ENCODE data around the gene EBF3.

- no peak for TF ChIP-seq EZH2 (IDR thresholded peaks at IDR 0.05)
- TF ChIP-seq CTCF (IDR thresholded peaks at IDR 0.05 in 2 of 3, conservative IDR thresholded peaks at IDR 0.05 in 1 of 3; ENCODE audit: borderline replicate concordance in 1 of 3, insufficient read depth in 1 of 3, low read depth in 2 of 3, low read length in 2 of 3), result no peak
- TF ChIP-seq RAD21 (IDR thresholded peaks at IDR 0.05; ENCODE audit: low read depth), result no peak
- TF ChIP-seq EZH2phosphoT487 (IDR thresholded peaks at IDR 0.05; ENCODE audit: borderline replicate concordance), result no peak
- TF ChIP-seq JUND (IDR thresholded peaks at IDR 0.05), result no peak
- no peak for TF ChIP-seq CBX3 (IDR thresholded peaks at IDR 0.05; ENCODE audit: low read depth)
- no peak for TF ChIP-seq POLR2A (IDR thresholded peaks at IDR 0.05; ENCODE audit: borderline replicate concordance, extremely low read depth, insufficient read depth, insufficient read length)
- TF ChIP-seq, protein P1, sequence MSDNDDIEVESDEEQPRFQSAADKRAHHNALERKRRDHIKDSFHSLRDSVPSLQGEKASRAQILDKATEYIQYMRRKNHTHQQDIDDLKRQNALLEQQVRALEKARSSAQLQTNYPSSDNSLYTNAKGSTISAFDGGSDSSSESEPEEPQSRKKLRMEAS (IDR thresholded peaks at IDR 0.05), result no peak
- TF ChIP-seq ZNF274 (IDR thresholded peaks at IDR 0.05; ENCODE audit: low read depth, low read length), result no peak
- no peak for TF ChIP-seq YY1 (IDR thresholded peaks at IDR 0.05; ENCODE audit: extremely low read depth, insufficient replicate concordance, low read depth, low read length)
- no peak for TF ChIP-seq REST (IDR thresholded peaks at IDR 0.05; ENCODE audit: low read depth)
- TF ChIP-seq, protein P2, sequence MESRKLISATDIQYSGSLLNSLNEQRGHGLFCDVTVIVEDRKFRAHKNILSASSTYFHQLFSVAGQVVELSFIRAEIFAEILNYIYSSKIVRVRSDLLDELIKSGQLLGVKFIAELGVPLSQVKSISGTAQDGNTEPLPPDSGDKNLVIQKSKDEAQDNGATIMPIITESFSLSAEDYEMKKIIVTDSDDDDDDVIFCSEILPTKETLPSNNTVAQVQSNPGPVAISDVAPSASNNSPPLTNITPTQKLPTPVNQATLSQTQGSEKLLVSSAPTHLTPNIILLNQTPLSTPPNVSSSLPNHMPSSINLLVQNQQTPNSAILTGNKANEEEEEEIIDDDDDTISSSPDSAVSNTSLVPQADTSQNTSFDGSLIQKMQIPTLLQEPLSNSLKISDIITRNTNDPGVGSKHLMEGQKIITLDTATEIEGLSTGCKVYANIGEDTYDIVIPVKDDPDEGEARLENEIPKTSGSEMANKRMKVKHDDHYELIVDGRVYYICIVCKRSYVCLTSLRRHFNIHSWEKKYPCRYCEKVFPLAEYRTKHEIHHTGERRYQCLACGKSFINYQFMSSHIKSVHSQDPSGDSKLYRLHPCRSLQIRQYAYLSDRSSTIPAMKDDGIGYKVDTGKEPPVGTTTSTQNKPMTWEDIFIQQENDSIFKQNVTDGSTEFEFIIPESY (IDR thresholded peaks at IDR 0.05; ENCODE audit: extremely low read depth, insufficient replicate concordance, low read length), result no peak
Observed at GRCh38 chr10:129892548-129893052, 71.5 kb downstream of the EBF3 start.

Measured in HCT116 (cell line).